HG02571 (cell line): ENCODE data around the gene WDSUB1.

Source experiments
- ATAC-seq: cut with Tn5 transposase; IDR thresholded peaks from one replicate; pipeline ENCODE4 v1.9.1; 2021; ENCODE audit warnings: mild to moderate bottlenecking, moderate library complexity; ENCODE audit not compliant: unreplicated experiment

The WDSUB1 gene, protein sequence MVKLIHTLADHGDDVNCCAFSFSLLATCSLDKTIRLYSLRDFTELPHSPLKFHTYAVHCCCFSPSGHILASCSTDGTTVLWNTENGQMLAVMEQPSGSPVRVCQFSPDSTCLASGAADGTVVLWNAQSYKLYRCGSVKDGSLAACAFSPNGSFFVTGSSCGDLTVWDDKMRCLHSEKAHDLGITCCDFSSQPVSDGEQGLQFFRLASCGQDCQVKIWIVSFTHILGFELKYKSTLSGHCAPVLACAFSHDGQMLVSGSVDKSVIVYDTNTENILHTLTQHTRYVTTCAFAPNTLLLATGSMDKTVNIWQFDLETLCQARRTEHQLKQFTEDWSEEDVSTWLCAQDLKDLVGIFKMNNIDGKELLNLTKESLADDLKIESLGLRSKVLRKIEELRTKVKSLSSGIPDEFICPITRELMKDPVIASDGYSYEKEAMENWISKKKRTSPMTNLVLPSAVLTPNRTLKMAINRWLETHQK

DNA sequence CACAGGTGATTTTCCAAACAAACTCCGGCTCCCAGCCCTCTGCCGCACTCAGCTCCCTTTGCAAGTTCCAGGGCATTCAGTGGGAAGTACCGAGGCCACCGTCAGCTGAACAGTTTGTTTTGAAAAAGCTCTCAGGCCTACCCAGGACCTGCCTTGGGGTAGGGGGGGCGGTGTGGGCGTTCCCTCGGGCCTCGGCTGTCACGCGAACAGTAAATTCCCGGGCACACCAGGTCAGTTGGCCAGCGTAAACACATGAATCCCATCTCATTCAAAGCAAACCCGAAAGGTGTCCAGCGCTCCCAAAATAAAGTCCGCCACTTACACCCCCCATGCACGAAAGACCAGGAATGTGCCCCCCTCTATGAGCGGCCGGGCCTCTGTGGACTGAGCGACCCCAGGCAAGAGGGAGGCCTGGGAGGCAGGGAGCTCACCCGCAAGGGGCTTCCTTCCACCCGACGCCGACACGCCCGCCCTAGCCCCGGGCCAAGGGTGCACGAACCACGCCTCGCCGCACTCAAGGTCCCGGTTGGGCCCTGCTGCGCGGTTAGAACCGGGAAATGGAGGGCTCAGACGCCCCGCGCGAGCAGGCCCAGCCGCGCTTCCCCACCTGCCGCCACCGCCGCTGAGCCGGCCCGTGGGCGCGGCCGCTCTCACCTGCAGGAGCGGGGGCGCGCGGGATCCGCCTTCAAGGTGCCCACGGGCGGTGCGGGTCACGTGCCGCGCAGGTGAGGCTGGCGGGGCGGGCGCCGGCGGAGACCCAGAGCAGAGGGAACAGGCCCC is at the start of gene WDSUB1:
Gene WDSUB1, minus strand, starts transcription at position 775 of the 780 bp plus-strand sequence. CDS start 3,634 bp downstream, outside the sequence.
- ATAC-seq = peak; percentile 15

DNA sequence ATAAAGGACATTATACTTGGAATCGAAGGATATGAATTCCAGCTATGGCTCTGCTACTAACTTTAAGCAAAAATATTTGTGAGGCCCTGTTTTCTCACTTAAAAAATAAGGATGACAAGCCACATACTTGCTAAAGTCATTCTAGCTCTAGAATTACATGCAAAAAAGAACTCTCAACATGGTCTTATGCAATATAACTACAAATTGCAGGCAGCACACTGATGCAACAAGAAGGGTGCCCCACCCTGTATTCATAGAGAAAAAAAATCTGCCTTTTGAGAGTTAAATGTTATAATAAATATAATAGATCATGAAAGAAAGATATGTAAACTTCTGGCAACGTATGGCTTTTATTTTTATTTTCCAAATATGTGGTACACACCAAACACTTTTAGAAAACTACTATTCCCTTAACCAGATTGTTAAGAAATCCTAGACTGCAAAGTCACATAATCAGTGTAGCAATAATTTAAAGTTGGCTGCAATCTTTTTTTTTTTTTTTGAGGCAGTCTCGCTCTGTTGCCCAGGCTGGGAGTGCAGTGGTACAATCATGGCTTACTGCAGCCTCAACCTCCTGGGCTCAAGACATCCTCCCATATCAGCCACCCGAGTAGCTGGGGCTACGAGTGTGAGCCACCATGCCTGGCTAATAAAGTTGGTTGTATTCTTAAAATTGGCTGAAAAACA is 40.2 kb upstream of the WDSUB1 start:
- ATAC-seq = no peak

DNA sequence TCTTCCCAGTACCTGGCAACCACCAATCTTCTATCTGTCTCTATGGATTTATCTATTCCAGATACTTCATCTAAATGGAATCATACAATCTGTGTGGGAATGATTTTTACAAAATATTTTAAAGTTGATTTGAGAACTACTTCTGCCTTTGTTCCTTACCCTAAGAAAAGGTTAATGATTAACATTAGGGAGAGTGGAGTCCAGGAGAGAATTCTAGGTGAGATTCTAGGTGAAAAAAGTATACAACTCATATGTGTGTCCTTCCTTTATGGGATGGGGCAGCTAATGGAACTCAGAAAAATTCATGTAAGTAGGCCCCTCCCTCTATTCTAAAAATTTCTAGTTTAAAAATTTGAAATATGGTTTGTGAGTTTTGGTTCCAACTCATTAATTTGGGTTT is 35.9 kb upstream of the WDSUB1 start:
- no peak for ATAC-seq

DNA sequence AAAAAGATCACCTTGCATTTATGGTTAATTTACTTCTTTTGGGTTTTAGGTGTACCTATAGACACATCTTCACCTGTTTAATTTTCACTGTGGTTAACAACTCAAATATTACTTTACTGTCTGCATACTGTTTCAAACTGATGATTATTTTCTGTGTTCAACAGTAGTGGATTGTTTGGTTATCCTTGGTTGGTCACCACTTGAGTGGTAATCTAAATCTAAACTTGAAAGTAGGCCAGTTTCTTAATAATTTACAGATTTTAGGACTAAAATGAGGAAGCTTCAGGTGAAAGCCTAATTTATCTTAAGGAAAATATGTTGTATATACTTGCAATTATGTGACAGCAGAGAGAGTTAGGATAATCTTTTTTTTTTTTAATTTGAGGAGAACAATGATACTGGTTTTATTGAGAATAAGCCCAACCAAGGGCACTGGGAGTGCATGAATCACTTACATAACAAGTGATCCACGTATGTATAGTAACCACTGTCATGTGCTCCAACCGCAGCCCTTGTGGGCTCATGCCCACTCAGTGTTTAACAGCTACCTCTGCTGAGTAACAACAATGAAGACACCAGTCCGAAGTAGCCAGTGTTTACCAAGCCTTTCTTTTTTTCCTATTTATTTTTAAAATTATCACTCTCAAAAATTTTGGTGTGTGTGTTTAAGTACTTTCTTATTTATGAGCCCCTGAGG is 31.0 kb upstream of the WDSUB1 start:
- no peak for ATAC-seq

DNA sequence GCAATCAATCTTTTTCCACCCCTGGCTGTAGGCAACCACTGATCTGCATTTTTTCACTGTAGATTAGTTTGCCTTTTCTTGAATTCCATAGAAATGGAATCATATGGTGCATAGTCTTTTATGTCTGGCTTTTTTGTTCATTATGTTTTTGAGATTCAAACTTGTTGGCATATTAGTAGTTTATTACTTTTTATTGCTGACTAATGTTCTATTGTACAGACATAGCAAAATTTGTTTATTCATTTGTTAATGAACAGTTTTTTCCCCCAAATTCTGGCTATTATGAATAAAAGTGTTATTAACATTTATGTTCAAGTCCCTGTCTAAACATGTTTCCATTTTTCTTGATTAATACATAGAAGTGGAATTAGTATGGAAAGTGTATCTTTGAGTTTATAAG is 21.4 kb upstream of the WDSUB1 start:
- no peak for ATAC-seq

DNA sequence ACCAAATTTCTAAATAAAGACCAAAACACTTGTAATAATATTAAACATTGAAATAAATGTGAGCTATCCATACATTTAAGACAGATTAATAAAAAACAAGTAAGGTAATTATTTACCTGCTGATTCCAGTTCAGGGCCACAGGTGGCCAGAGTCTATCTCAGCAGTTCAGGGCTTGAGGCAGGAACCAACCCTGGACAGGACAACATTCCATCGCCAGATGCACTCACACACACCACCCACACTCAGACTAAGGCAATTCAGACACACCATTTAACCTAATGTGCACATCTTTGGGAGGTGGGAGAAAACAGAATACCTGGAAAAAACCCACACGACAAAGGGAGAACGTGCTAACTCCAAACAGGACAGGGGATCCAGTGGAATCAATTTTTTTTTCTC is 14.1 kb upstream of the WDSUB1 start:
- ATAC-seq = no peak

DNA sequence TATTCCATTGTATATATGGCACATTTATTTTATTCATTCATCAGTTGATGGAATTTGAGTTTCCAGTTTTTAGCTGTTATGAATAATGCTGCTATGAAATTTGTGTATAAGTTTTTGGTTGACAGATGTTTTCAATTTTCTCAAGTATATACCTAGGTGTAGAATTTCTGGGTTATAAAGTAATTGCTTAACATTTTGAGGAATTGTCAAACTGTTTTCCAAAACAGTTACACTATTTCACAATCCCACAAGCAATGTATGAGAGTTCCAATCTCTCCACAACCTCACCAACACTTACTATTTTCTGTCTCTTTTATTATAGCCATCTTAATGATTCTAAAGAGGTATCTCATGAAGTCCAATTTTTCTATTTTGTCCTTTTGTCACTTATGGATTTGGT is 12.5 kb upstream of the WDSUB1 start:
- no peak for ATAC-seq

DNA sequence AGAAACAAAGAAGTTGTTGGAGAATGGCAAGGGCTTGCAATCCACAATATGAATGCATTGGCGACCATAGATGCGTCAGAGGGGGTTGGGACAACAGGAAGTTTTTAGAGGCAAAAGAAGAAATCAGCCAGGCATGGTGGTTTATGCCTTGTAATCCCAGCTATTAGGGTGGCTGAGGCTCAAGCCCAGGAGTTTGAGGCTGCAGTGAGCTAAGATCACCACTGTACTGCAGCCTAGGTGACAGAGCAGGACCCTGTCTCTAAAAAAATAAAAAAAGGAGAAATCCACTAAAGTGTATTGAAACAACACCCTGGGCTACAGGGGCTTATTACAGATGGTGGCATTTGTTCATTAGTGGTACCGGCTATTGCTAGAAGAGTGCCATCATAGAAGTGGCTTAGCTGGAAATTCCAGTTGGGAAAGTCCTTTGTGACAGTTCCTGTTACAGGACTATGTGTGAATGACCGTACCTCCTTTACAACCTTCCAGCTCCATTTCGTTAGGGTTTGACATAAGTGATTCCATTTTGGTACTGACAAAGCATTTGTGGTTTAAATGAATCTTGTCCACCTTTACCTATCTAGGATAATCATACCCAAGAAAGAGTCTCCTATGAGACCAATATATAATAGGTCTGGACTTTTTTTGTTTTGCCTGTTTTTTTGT is 10.7 kb upstream of the WDSUB1 start:
- no peak for ATAC-seq

DNA sequence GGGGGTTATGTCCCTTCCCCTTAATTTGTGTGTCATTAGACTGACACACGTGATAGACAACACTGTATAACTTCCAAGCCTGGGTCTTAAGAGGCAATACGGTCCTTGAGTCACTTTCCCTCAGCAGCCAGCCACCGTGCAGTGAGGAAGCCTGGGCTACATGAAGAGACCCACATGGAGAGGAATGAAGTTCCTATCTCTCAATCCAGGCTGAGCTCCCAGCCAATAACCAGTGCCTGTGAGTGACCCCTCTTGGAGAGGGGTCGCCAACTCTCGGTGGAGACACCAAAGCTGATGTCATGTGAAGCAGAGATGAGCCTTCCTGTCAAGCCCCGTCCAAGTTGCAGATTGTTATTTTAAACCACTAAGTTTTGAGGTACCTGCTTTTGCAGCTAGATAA is 5.7 kb upstream of the WDSUB1 start:
- ATAC-seq = no peak

DNA sequence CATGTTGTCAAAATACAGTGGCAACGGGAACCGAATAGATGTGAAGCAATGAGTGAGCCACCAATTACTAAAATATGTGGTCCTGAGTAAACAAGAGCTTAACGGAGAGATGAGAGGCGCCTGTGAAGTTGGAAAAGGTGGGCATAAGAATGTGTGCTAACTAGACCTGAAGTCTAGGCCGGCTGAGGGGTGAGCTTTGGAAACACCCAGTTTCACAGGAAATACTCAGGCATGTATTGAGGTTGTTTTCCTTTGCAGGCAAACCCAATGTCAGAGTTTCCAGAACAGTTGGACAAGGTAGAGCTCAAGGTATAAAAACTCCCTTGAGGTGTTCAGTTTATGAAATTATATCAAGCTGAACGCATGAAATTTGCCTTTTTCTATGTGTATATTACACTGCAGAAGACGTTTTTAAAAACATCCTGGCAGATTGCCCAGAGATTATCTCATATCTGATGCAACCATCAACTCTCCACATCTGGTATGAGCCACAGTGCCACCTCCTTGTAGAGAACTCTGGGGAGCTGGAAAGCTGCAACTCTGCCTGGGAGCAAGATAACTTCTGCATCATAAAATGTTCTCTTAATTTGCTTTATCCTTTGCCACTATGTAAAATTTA is 3.9 kb upstream of the WDSUB1 start:
- ATAC-seq = no peak

DNA sequence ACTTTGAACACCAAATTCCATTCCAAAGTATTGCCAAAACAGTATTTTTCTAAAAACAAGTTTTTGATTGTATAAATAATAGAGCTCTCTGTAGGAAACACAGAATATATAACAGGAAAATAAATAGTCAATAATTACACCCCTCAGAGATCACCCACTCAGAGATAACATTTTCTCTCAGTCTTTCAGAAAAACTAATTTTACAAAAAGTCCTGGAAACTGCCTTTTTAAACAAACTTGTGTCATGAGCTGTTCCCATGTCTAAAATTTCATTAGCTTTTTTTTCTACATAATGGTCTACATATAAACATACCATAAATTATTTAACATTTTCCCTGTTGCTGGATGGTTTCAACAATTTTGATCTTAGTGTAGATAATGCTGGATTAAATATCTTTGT is 1.2 kb upstream of the WDSUB1 start:
- ATAC-seq = no peak

DNA sequence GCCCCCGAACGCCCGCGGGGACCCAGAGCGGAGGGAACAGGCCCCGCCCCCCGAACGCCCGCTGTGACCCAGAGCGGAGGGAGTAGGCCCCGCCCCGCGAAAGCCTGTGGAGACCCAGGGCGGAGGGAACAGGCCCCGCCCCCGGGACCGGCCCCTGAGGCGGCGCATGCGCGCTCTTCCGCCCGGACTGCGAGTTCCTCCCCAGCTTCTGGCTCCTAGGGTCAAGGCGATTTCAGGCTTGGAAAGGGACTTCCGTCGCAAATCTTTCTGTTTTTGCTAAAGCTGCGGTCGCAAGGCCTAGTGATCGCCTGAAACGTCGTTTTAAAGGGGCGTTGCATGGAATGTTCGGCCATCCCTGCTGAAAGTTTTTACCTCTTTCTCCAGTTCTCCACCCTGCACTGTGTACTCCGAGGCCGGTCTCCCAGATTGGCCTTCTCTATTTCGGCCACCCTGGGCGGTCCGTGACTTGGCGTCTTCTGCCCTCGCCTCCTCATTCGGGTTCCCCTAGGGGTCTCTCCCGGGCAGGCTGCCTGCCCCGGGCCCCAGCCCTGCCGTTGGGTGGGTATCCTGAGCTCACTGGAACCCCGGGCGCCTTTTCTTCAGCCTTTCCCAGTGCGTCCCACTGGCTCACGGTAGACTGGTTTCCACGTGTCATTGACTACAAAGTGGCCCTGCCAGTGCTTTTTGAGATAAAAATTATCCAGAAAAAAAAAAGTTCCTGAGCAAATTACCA is 372 bp upstream of the WDSUB1 start:
- peak; percentile 91 for ATAC-seq

DNA sequence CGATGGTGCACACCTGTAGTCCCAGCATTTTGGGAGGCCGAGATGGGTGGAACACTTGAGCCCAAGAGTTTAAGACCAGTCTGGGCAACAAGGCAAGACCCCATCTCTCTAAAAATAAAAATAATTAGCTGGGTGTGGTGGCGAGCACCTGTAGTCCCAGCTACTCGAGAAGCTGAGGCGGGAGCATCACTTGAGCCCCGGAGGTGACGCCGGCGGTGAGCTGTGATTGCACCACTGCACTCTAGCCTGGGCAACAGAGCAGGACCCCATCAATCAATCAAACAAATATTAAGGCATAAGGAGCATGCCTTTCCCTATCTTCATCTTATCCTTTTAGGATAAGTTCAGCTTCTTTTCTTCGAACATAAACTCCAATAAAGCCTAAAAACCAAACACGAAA is 1.1 kb downstream of the WDSUB1 start:
- ATAC-seq = no peak

DNA sequence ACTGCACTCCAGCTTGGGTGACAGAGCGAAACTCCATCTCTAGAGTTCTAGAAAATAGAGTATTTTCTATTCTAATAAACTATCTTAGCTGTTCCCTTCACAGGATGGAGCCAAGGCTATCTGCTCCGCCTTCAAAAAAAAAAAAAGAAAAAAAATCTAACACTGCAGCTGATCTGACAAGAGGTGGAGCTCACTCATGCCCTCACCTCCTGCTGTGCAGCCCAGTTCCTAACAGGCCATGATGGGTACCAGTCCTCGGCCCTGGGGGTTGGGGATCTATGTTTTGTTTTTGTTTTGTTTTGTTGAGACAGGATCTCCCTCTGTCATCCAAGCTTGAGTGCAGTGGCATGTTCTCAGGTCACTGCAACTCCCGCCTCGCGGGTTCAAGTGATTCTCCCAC is 3.0 kb downstream of the WDSUB1 start:
- no peak for ATAC-seq

DNA sequence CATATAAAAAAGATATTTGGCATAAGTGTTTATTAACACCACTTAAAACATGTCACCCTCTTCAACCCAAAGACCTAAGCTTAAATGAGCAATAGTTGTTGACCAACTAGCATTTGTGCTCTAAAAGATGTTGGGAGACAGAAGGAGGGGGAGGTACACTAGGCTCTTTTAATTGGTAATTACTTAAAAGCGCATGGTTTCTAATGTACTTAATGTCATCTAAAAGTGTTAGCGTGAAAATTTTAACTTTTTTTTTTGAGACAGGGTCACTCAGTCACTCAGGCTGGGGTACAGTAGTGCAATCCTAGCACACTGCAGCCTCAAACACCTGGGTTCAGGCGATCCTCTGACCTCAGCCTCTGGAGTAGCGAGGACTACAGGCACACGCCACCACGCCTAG is 5.5 kb downstream of the WDSUB1 start:
- ATAC-seq = no peak

DNA sequence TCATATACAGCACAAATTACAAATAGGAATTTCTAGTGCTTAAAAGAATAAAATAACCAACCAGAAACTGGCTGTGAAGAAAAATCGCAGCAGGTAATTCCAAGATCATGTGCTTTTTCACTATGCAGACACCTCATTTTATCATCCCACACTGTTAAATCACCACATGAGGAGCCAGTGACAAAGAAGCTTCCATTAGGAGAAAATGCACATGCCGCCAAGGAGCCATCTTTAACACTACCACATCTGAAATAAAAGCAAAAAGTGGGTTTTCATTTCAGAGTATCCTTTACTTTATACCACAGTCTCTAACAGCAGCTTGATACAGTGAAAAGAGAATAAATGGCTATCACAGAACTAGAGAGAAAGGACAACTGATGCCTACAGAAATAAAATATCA is 6.8 kb downstream of the WDSUB1 start:
- ATAC-seq = no peak

DNA sequence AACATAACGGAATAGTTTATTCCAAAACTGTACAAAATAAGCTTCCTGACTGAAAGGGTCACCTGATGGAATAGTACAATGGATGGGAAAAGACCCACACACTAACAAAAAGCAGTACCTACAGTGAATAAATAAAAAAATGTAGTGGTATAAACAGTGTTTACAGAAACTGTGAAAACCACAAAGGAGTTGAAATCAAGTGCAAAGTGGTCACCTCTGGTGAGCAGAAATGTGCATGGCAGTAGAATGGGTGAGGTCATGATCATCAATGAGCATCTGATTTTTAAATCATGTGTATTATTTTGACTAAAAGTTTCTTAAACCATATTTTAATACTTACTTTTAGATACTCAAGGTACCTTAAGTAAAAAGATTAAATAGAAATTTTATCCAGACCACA is 11.4 kb downstream of the WDSUB1 start:
- ATAC-seq = no peak

DNA sequence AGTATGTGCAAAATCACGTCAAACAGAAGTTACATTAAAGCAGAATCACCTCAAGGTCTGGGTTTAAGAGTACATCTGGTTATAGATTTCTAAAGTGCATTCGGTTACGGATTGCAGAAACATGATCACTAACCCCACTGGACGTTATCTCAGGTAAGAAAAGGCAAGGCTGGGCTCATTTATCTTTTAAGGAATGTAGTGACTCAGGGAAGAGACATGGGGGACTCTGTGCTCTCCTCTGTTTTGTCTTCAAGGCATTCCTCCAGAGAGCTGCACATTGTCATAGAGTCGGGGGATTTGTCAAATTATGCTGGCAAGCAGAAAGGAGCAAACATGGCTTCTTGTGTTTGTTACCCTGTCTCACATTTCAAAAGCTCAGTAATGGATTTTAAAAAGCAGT is 14.3 kb downstream of the WDSUB1 start:
- no peak for ATAC-seq

DNA sequence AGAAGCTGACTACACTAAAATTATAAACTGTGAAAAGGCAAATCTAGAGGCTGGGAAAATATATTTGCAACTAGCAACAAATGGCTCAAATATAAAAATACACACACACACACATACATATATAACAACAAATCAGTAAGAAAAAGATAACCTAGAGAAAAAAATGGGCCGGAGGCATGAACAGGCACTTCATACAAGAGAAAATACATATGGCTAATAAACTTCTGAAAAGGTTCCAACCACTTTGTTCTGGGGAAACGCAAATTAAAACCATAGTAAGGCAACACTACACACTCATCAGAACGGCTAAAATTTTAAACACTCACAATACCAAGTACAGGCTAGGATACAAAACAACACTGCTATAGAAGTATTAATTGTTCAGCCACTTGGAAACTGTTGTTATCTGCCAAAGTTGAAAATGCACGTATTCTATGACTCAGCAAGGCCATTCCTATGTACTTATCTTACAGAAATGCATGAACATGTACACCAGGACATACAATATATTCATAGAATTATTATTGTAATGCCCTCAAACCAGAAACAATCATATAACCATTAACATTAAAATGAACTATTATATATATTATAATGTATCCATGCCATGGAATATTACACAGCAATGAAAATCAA is 15.6 kb downstream of the WDSUB1 start:
- no peak for ATAC-seq
